ENCODE measurements around the gene PYGM. TPM values are rescaled to one million over a fixed set of nuclear protein-coding genes. Genes with fewer than 3 reads are reported as not detected.

The PYGM gene
- total RNA-seq, 1 donor from 2014 or later, result 2.0 TPM

DNA sequence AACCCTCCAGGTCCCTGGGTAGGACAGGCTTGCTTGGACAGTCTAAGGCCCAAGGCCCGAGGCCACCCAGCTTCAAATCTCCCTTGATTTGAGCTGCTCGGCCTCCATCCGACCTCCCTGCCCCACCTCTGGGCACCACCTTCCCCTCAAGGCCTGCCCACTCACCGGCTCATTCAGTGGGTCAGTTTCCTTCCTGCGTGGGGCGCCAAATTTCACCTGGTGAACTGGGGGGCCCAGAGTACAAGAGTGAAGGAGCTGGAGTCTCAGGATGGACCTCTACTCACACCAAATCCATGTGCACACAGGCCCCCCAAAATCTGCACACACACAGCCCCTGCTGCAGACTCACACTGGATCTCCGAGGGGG is 39.5 kb upstream of the PYGM start:
- Histone ChIP-seq H3K4me3 (no peak overlapping the region), H3K27me3 (no peaks in the 10 kb centered on the region), H3K9me3 (no peaks in the 10 kb centered on the region), H3K27ac (no peak overlapping the region), H3K36me3 (peaks cover 18% of the 10 kb centered on the region), H3K4me1 (peaks cover 17% of the 10 kb centered on the region)
- intact Hi-C loops (cut with DNase I), result no loop called here
- no peak for DNase-seq
- TF ChIP-seq, protein P1, sequence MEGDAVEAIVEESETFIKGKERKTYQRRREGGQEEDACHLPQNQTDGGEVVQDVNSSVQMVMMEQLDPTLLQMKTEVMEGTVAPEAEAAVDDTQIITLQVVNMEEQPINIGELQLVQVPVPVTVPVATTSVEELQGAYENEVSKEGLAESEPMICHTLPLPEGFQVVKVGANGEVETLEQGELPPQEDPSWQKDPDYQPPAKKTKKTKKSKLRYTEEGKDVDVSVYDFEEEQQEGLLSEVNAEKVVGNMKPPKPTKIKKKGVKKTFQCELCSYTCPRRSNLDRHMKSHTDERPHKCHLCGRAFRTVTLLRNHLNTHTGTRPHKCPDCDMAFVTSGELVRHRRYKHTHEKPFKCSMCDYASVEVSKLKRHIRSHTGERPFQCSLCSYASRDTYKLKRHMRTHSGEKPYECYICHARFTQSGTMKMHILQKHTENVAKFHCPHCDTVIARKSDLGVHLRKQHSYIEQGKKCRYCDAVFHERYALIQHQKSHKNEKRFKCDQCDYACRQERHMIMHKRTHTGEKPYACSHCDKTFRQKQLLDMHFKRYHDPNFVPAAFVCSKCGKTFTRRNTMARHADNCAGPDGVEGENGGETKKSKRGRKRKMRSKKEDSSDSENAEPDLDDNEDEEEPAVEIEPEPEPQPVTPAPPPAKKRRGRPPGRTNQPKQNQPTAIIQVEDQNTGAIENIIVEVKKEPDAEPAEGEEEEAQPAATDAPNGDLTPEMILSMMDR (IDR thresholded peaks at IDR 0.05), result no peak
- no peak for ATAC-seq

DNA sequence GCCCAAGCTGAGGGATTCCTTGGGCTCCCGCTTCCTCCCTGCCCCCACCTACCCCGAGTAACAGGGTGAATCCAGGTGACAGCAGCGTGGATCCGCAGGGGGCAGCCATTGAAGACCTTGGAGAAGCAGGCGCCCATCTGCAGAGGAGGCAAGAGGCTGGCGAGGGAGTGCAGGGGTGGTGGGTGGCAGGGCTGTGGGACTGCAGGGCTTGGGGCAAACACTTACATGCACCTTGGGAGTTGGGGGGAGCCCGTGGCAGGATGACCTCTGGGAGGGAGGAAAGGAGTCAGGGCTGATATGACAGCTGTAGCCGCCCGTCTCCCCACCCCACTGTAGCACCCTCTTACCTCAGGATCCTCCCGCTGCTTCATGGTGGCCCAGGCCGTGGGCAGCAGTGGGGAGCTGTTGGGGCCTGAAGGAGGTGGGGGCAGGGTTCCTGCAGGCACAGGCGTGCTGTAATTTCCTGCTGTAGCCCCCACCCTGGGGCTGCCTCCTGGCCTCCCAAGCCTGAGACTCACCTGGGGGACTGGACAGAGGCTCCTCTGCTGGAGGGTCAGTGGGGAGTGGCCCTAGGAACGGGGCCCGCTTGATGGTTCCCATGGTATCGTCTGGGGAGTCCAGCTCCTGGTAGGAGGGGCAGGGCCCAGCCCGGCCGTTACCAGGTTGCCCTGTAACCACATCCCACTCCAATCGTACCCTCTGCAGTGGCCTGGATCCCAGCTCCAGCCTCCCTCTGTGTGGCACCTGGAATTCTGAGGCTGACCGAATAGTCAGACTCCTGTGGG is 37.2 kb upstream of the PYGM start:
- Histone ChIP-seq H3K4me1 (peaks cover 11% of the 10 kb centered on the region), H3K36me3 (peaks cover 17% of the 10 kb centered on the region), H3K9me3 (no peaks in the 10 kb centered on the region), H3K27ac (no peak overlapping the region), H3K4me3 (no peak overlapping the region), H3K27me3 (no peaks in the 10 kb centered on the region)
- ATAC-seq (no peak), DNase-seq (no peak)
- intact Hi-C loops (cut with DNase I), result no loop called here
- TF ChIP-seq, protein P1 (IDR thresholded peaks at IDR 0.05), result no peak

DNA sequence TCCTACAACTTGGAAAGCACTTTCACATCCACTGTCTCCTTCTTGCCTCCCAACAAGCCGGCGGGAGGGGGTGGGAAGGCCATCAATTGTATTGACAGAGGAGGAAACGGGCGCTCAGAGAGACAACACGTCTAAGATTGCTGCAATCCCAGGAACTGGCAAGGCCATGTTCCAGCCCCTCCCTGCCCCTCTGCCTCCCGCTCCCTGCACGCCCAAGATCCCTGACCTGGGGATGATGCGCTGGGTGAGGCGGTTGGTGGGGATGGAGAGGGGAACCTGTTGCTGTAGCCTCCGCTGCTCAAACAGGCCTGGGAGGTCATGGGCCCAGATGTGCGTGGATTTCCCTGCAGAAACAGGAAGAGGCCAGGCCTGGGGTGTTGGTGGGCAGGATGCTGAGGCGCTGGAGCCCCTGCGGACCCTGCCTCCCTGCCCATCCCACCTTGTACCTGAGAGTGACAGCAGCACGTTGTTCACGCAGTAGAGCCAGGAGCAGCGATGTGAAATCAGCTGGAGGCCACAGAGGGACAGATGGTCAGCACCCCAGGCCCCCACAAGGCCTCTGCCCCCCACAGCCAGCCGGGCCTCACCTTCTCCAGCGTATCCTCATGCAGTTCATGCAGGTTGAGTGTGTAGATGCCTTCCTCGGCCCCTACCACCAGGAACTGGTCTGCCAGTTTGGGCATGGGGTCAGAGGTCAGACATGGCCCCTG is 36.4 kb upstream of the PYGM start:
- no peak overlapping the region for H3K27ac ChIP-seq
- intact Hi-C loops (cut with DNase I), result no loop called here
- no peak overlapping the region for H3K4me3 ChIP-seq
- H3K27me3 ChIP-seq, result no peaks in the 10 kb centered on the region
- peaks cover 17% of the 10 kb centered on the region for H3K36me3 ChIP-seq
- no peaks in the 10 kb centered on the region for H3K9me3 ChIP-seq
- TF ChIP-seq, protein P1 (IDR thresholded peaks at IDR 0.05), result no peak
- DNase-seq (peak; percentile 59), ATAC-seq (no peak)
- H3K4me1 ChIP-seq, result peaks cover 7% of the 10 kb centered on the region

DNA sequence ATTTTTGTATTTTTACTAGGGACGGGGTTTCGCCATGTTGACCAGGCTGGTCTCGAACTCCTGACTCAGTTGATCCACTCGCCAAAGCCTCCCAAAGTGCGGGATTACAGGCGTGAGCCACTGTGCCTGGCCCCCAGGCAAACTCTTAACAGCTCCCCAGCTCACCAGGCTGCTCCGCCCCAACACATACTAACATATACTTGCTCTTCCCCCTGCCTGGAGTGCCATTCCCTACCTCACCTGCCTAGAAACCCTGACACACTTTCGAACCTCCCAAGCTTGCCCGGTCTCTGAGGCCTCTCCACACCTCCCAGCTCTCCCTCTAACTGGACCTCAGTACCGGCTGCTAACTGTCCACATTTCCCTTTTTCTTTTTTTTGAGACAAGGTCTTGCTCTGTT is 34.8 kb upstream of the PYGM start:
- Histone ChIP-seq H3K27me3 (no peaks in the 10 kb centered on the region), H3K36me3 (peaks cover 25% of the 10 kb centered on the region), H3K4me1 (peaks cover 7% of the 10 kb centered on the region), H3K9me3 (no peaks in the 10 kb centered on the region), H3K27ac (no peak overlapping the region), H3K4me3 (no peak overlapping the region)
- DNase-seq, result peak; percentile 22
- intact Hi-C loops (cut with DNase I), result no loop called here
- TF ChIP-seq, protein P1 (IDR thresholded peaks at IDR 0.05), result no peak
- no peak for ATAC-seq

DNA sequence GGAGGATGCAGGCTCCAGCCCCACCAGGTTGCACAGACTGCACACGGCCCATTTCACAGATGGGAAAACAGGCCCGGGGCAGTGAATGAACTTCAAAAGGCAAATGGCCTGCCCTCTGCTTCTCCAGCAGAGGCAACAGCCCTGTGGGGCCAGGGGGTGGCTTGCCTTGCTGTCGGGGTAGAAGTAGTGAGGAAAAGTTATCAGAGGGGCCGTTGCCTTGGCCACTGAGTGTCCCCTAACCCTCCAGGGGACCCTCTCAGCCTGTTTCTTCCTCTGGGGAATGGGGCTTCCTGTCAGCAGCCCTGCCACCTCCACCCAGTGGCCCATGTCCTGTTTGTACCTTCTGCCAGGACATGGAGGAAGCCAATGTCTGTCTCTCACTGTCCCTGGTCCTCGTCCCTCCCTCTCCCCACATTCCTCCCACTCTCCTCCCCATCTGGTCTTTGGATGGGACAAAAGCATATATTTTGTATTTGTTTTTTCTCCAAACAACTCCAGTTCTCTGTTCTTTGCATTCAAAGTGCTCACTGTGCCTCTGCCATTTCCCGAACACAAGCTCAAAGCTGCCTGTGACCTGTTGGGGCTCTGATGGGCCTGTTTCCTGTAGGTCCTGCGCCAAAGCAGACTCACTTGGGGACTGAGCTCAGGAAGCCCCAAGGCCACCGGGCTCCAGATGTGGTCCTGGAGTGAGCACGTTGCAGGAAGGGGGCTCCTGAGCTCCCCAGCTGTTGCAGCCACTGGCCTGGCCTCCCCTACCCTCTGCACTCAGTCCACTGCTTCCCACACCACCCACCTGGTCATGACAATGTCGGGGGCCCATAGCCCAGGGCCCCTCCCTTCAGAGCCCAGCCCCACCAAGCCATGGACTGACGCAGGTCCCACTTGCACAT is 33.7 kb upstream of the PYGM start:
- Histone ChIP-seq H3K4me1 (peaks cover 7% of the 10 kb centered on the region), H3K9me3 (no peaks in the 10 kb centered on the region), H3K36me3 (peaks cover 29% of the 10 kb centered on the region), H3K27me3 (no peaks in the 10 kb centered on the region), H3K4me3 (no peak overlapping the region), H3K27ac (peak overlapping the region; percentile 11)
- intact Hi-C loops (cut with DNase I), result no loop called here
- ATAC-seq (no peak), DNase-seq (peak; percentile 51)
- TF ChIP-seq, protein P1 (IDR thresholded peaks at IDR 0.05), result no peak

Data from upper lobe of right lung (tissue), 1 donor.